HG03060 (cell line): ENCODE results near the gene RPL39.
A peak's percentile ranks its signal among the peaks of the same experiment; 100 is the strongest.
"Not testable (repeated sequence)": the region's sequence is repeated elsewhere in the genome, so short reads cannot be mapped to it uniquely, and the experiment has no call there.

ENCODE experiments used
- ATAC-seq: cut with Tn5 transposase; IDR thresholded peaks from one replicate; pipeline ENCODE4 v1.9.1; 2021; ENCODE audit warnings: low read depth, moderate number of reproducible peaks; ENCODE audit not compliant: unreplicated experiment

RPL39 gene

DNA sequence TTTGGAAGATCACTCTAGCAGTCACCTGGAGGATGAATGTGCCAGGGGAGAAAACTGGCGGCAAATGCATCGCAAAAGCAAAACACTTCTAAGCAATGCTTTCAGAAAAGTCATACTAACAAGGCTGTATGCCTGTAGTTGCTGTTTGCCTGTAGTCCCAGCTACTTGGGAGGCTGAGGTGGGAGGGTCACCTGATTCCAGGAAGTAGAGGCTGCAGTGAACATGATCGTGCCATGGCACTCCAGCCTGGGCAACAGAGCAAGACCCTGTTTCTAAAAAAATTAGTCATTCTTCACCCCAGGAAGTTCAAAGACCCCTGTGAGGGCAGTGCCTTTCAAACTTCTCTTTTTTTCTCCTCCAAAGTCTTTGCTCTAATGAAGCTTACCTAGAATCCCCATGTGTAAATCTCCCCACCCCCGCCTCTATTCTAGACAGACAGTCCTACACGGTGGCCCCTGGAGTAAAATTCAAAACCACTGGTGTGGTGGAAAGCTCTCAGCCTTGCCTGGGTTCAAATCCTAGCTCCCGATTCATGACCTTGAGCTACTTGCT is 27.5 kb downstream of the RPL39 start:
- no peak for ATAC-seq

DNA sequence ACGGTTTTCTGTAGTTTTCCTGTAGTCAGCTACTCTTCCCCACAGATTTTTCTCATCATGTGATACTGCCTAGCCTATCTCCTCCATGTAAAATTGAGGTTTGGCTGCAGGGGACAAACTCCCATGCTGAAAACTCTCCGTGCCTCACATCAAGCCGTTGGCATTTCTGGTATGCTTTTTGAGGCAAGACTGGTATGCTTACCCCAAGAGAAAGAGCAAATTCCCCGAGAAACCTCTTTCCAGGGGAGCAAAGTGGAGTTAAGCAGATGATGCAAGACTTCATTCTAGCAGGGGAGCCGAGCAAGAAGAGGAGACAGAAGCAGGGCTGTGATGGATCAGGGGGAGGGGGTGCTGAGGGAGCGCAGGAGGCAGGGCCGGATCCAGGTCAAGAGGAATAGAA is 28.2 kb downstream of the RPL39 start:
- ATAC-seq = no peak

- ATAC-seq = no peak
Measured at GRCh38 chrX:119762718-119763117, 28.7 kb downstream of the RPL39 start.

DNA sequence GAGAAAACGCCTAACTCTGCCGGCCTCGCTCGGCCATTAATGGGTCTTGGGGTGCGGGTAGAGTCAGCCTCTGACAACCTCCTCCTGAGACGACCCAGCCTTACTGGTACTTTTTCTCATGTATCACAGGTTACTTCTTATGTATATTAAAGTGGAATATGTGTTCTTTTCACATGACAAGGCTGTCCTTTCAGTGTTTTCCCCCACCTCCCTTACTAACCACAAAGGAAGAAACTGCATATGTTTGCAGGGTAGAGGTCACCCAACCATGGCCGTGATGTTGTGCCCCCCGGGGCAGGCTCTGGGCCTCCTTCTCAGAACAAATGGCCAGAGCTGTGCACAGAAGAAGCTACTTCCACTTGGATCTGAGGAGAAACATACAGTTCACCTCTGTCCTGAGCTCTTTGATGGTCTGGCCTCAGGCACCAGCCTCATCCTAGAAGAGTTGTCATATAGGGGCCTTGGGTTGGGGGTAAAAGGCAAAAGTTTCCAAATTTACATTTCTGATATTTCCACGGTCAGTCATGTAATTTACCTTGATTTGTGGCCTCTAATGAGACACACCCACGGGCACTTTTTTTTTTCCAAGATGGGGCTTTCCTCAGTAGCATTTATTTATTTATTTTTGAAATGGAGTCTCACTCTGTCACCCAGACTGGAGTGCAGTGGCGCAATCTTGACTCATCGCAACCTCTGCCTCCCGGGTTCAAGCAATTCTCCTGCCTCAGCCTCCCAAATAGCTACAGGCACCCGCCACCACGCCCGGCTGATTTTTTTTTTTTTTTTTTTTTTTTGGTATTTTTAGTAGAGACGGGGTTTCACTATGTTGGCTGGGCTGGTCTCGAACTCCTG is 31.2 kb downstream of the RPL39 start:
- ATAC-seq = no peak

- no peak for ATAC-seq
Measured at GRCh38 chrX:119759248-119759766, 32.1 kb downstream of the RPL39 start.

- no peak for ATAC-seq
Measured at GRCh38 chrX:119758731-119759247, 32.6 kb downstream of the RPL39 start.

DNA sequence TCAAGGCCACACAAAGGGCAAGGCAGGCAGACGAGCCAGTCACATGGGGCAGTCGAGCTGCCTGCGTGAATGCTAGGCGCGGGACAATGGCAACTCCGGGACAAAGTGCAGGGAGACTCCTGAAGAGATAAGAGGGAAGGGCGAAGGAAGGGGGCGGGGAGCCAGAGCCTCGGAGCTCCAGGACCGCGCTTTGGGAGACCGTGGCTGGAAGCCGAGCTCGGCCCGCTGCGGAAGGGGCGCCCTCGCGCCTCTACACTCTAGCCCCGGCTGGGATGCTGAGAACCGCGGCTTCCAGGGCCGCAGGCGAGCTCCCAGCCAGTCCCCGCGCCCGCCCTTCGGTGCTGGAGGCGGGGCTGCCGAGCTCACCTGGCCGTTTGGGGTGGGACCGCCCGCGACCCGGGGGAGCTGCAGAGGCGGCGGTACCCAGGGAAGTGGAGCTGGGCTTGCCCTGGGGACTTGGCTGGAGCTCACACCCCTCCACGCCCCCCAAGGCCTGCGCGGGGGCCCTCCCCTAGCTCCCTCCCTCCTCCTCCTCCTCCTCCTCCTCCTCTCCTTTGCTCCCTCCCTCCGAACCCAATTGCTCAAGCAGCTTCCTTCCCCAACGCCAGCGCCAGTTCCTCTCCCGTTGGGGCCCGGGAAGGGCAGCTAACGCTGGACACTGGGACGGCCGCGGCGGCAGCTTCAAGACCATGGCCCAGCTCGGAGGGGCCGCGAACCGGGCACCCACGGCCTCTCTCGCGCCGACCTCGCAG is 33.3 kb downstream of the RPL39 start, which contains the start of gene SOWAHD:
TSS of gene SOWAHD (plus strand) at position 610 of the 752 bp plus-strand sequence. CDS start at position 690, 80 bp downstream.
- ATAC-seq = no peak

DNA sequence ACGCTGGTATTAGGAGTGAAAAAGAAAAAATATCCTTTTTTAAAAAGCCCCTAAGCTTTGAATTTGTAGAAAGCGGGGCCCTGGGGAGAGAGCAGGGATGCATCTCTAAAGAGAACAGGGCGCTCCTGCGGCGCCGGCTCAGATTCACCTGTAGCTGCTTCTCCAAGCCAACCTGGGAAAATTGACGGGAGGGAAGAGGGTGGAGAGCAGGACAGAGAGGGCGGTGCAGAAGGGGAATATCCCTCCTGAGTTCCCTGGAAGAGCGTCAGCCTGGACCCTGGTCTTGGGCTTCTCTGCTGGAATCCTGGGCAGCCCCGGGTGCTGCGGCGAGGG is 33.8 kb downstream of the RPL39 start:
- ATAC-seq = no peak

GRCh38 chrX:119756926-119757635 is 34.3 kb downstream of the RPL39 start:
- no peak for ATAC-seq

- peak; percentile 59 for ATAC-seq
Measured at GRCh38 chrX:119755981-119756533, 35.4 kb downstream of the RPL39 start.

DNA sequence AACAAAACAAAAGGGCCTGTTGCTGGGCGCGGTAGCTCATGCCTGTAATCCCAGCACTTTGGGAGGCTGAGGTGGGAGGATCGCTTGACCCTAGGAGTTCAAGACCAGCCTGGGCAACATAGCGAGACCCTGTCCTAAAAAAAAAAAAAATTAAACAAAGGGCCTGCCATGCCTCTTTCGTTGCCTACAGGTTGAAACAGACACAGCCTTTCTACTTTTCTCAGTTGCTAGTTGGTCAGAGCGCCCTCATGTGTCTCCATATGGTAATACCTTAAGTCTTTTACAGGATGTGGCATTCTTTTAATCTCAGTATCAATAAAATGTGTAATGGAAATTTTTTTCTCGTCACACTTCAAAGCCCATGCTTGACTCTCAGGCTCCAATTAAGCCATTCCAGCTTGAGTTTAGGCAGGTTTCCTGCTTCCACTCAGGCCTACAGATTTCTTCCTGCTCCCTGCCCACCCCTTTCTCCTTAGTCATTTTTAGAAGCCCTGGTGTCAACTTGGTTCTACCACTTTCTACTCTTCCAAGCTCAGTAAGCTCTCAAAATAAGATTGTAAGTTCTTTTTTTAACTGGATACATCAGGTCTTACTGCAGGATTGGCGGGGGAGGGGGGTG is 37.7 kb downstream of the RPL39 start:
- ATAC-seq = no peak

GRCh38 chrX:119753001-119753400 is 38.4 kb downstream of the RPL39 start:
- no peak for ATAC-seq

DNA sequence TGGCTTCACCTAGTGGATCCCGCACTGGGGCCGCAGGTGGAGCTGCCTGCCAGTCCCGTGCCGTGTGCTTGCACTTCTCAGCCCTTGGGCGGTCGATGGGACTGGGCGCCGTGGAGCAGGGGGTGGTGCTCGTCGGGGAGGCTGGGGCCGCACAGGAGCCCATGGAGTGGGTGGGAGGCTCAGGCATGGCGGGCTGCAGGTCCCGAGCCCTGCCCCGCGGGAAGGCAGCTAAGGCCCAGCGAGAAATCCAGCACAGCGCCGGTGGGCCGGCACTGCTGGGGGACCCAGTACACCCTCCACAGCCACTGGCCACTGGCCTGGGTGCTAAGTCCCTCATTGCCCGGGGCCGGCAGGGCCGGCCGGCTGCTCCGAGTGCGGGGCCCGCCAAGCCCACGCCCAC is 40.7 kb downstream of the RPL39 start:
- ATAC-seq = not testable (repeated sequence)

DNA sequence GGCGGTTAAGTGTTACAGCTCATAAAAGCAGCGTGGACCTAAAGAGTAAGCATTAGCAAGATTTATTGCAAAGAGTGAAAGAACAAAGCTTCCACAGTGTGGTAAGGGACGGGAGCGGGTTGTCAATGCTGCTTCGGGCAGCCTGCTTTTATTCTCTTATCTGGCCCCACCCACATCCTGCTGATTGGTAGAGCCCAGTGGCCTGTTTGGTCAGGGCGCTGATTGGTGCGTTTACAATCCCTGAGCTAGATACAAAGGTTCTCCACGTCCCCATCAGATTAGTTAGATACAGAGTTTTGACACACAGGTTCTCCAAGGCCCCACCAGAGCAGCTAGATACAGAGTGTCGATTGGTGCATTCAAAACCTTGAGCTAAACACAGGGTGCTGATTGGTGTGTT is 41.3 kb downstream of the RPL39 start:
- ATAC-seq = not testable (repeated sequence)

DNA sequence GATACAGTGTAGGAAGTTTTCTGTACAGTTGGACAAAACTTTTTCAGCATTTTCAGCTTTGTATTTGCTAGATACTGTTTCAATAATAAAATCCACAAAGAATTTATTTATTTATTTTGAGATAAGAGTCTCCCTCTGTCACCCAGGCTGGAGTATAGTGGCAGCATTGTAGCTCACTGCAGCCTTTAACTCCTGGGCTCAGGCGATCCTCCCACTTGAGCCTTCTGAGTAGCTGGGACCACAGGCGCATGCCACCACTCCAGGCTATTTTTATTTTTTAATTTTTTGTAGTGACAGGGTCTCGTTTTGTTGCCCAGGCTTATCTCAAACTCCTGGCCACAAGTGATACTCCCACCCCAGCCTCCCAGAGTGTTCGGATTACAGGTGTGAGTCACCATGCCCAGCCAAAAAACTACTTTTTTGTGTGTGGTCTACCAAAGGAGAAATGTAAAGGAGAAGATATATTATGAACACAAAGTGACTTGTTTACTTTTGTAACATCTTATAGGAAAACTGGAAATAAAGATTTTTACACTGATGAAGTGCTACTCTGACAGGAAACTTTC is 46.1 kb downstream of the RPL39 start:
- no peak for ATAC-seq

DNA sequence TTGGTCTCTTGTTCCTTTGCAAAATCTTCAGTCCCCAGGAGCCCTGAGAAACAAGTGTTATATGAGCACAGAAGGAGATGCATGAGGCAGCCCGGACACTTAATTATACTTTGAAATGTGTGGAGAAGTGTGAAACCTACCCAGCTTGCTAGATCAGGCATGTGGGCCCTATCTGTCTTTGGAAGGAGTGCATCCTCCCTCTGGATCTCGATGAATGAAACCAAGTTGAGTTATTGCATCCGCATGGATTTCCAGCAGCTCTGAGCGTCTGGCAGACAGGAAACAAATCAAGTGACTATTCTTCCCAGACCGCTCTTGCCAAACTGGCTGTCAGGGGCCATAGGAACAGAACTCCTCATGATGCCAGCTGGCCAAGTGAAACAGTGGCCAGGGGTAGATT is 52.7 kb downstream of the RPL39 start:
- ATAC-seq = no peak
